VCaP (cell line): ENCODE data around the gene OSBPL10.
"Not testable (repeated sequence)": the region's sequence is repeated elsewhere in the genome, so short reads cannot be mapped to it uniquely, and the experiment has no call there.

Experiments
- H3K27ac ChIP-seq: fragments of 450-650 bp; 2 replicates; pipeline ENCODE4 v1.5.1; 2017
- CTCF ChIP-seq: fragments of 450-650 bp; conservative IDR thresholded peaks from 2 replicates; pipeline ENCODE4 v1.5.1; 2017; ENCODE audit warnings: mild to moderate bottlenecking, moderate library complexity

Gene OSBPL10

DNA sequence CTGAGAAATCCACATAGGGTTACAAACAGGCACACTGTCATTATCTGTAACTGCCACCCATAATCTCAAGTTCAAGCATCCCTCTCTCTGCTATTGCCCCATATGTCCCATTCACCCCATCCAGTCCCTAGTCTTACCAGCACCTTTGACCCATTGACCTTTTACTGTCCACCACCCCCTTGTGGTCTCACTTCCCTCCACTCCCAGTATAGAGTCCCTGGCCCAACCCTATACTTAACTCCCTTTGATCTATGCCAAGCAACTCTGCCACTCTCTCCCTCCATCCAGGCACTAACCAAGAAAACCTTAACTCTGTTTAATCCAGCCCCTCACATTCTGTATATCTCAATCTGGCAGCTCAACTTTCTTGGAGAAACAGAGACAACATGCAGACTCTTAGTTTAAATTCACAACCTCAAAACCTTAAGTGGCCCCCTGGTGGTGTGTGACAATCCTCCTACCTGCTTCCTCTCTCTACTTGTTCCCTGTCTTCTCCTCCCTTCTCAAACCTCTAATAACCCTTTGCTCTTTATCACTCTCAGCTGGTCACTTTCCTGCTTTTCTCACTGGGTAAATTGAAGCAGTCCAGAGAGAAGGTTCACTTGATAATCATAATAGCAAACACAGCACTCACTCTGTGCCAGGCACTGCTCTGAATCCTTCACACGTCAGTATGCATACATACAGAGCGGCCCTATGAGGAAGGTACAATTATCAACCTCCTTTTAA is 285.6 kb downstream of the OSBPL10 start:
- no peak; the same call in 1 of the 2 replicates for TF ChIP-seq CTCF

GRCh38 chr3:31693346-31693745 is 287.7 kb downstream of the OSBPL10 start:
- TF ChIP-seq CTCF: no peak
- no peak overlapping the region for H3K27ac ChIP-seq

More for the DNA sequence above, 285.6 kb downstream of the OSBPL10 start:
- no peak overlapping the region for H3K27ac ChIP-seq

DNA sequence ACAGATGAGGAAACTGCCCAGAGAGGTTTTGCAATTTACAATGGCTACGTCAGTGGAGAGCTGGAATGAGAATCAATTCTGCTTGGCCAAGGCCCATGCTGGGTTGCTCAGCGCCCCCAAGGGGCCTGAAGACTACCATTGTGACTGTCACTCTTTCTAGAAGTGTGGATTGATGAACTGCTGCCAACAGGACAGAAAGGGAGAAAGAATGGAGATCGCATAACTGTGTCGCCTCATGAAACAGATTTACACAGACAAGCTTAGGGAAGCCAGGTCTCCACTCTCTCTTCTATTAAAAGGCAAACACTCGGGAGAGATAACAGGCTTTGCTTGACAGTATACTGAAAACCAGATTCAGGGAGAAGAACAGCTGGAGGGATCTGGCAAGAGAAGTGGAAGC is 288.3 kb downstream of the OSBPL10 start:
- TF ChIP-seq CTCF: no peak
- H3K27ac ChIP-seq: no peak overlapping the region

DNA sequence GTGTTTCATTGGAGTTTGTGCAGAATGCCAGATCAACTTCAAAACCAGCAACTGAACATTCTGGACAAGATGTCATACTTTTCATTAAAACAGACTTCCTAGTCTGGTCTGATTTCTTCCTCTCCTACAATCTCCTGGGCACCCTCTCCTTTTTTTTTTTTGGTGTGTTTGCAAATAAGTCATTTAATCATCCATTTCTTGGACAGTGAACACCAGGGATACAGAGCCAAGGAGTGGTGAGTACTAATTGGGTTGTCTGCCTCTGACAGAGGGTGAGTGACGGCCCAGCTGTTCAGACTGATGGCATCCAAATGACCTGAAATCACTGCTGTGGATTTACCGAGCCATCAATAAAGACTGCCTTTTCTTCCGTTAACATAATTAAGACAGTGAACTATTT is 290.3 kb downstream of the OSBPL10 start:
- no peak overlapping the region for H3K27ac ChIP-seq
- TF ChIP-seq CTCF: no peak

GRCh38 chr3:31689523-31689922 is 291.5 kb downstream of the OSBPL10 start:
- H3K27ac ChIP-seq: not testable (repeated sequence)

DNA sequence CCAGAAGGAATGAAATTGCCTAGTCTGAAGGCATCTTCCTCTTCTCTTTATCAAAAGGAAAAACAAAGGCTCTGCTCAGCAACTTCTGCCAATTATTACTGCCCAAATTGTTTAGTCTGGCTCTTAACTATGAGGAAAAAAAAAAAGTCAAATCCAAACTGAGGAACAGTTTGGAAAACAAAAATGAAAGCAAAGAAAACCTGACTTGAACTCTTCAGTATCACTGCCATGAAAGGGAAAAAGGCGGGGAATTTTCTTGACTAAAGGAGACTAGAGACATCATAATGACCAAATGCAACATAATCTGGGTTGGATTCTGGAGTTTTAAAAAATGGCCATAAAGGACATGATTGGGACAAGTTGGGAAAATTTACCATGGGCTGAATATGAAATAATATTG is 292.1 kb downstream of the OSBPL10 start:
- no peak for TF ChIP-seq CTCF

GRCh38 chr3:31687020-31687802 is 293.9 kb downstream of the OSBPL10 start:
- no peak overlapping the region for H3K27ac ChIP-seq
- no peak for TF ChIP-seq CTCF

More for the DNA sequence above, 292.1 kb downstream of the OSBPL10 start:
- H3K27ac ChIP-seq: no peak overlapping the region
